Activated CD4-positive, alpha-beta T cell treated with anti-CD3 and anti-CD28 coated beads, Interleukin-2, amount 10 ng/mL, durations not matched to agents 24 days and 14 days (primary cell): ENCODE data around the gene RAX2. TPM values are rescaled to one million over a fixed set of nuclear protein-coding genes. Genes with fewer than 3 reads are reported as not detected.
A peak's percentile ranks its signal among the peaks of the same experiment; 100 is the strongest.
"Not testable (repeated sequence)": the region's sequence is repeated elsewhere in the genome, so short reads cannot be mapped to it uniquely, and the experiment has no call there.

ENCODE experiments used
- DNase-seq: peaks from one replicate; pipeline ENCODE4 v3.0.0; 2022
- H3K27ac Mint-ChIP-seq: one replicate; pipeline ENCODE4 v1.8.0; 2022; ENCODE audit warnings: mild to moderate bottlenecking, mixed read lengths
- H3K27me3 Mint-ChIP-seq: one replicate; pipeline ENCODE4 v1.8.0; 2022; ENCODE audit warnings: mixed read lengths
- H3K36me3 Mint-ChIP-seq: one replicate; pipeline ENCODE4 v1.8.0; 2022; ENCODE audit warnings: low read depth, mild to moderate bottlenecking, mixed read lengths
- H3K4me1 Mint-ChIP-seq: one replicate; pipeline ENCODE4 v1.8.0; 2021; ENCODE audit warnings: mixed read lengths
- H3K4me3 Mint-ChIP-seq: one replicate; pipeline ENCODE4 v1.8.0; 2022; ENCODE audit warnings: mild to moderate bottlenecking, moderate library complexity, mixed read lengths
- H3K9me3 Mint-ChIP-seq: one replicate; pipeline ENCODE4 v1.8.0; 2021; ENCODE audit warnings: mixed read lengths
- intact Hi-C: fragments of 100-400 bp; cut with micrococcal nuclease; formaldehyde crosslinking; loops from one replicate; pipeline ENCODE4 v1.15.1; 2023
- total RNA-seq: library from RNA; stranded (reverse); gene quantifications from 2 replicates; pipeline ENCODE4 v1.2.3, GENCODE V29; 2022

RAX2 gene
- total RNA-seq = not detected in 2 replicates

DNA sequence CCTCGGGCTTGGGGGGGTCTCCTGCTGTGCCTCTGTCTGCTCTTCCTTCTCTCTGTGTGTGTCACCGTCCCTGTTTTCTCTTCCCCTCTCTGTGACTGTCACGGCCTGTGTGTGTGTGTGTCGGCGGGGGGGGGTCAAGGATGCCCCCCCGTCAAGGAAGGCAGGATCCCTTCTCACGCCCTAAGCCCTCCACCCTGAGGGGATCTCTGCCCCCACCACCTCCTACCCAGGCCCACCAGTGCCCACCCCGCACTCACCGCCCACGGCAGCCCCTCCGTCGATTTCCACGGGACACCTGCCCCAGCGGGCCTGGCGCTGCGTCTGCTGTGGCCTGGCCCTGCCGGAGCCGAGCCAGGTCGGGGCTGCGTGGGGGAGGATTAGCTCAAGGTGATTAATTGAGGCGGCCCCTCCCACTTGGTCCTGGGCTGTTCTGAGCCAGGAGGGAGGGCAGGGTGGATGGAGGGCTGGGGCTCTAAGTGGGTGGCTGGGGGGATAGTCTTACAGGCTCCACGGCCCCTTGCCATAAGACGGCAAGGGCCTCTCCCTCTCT lies at the start of gene RAX2:
TSS of gene RAX2 (minus strand) at position 323 of the 550 bp plus-strand sequence. CDS start 486 bp downstream, outside the sequence.
- Mint-ChIP-seq H3K36me3 (peaks cover 11% of the 10 kb centered on the region), H3K9me3 (no peaks in the 10 kb centered on the region), H3K27me3 (no peaks in the 10 kb centered on the region), H3K27ac (no peak within 1 kb of the TSS), H3K4me1 (no peaks in the 10 kb centered on the region), H3K4me3 (no peak within 1 kb of the TSS)
- no peak for DNase-seq
- intact Hi-C loops = no loop called here

DNA sequence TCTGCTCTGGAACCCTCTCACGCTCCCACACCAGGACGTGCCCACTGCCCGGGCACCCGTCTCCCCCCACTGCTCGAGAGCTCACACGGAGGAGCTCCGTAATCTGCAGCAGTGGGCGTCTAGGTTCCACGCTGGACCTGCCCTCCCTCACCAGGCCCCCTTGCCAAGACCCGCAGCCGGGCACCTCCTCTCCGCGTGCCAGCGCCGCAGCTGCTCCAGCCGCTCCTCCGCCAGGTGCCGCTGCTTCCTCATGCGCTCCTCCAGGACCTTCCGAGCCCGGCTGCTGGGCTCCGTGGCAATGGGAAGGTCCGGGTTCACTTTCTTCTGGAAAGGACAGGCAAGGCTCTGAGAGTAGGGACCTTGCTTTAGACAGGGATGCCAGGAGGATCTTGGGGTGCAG lies 49.1 kb upstream of the RAX2 start:
- H3K4me1 Mint-ChIP-seq = peaks cover 17% of the 10 kb centered on the region
- H3K27me3 Mint-ChIP-seq = peaks cover 1% of the 10 kb centered on the region
- intact Hi-C loops = loop anchor here (5.0 kb wide), 1 partner anchor 99 kb away; no protein-coding TSS in a partner anchor
- H3K27ac Mint-ChIP-seq = no peak overlapping the region
- H3K4me3 Mint-ChIP-seq = no peak overlapping the region
- H3K36me3 Mint-ChIP-seq = no peaks in the 10 kb centered on the region
- H3K9me3 Mint-ChIP-seq = no peaks in the 10 kb centered on the region
- DNase-seq = no peak

DNA sequence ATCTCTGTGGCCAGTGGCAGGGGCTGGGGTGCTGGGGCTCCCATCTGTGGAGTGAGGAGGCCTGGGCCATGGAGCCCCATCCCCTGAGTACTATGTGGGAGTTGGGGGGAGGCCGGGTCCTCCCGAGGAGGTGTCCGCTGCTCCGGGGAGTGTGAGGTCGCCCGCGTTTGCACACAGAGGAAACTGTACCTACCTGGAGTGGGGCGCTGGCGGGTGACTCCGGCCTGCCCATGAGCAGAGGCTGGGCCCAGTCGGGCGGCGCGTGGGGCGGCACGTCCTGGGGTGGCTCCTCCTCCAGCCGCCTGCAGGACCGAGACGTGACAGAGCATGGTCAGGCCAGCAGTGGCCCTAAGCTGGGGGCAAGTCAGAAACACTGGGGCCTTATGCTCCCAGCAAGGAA lies 48.0 kb upstream of the RAX2 start:
- Mint-ChIP-seq H3K27ac (peak overlapping the region; percentile 34), H3K4me1 (peaks cover 19% of the 10 kb centered on the region), H3K9me3 (no peaks in the 10 kb centered on the region), H3K4me3 (no peak overlapping the region), H3K36me3 (no peaks in the 10 kb centered on the region), H3K27me3 (peaks cover 1% of the 10 kb centered on the region)
- DNase-seq = no peak
- intact Hi-C loops = loop anchor here (2.0 to 5.0 kb wide), 2 partner anchors 35 to 98 kb away; no protein-coding TSS in a partner anchor

DNA sequence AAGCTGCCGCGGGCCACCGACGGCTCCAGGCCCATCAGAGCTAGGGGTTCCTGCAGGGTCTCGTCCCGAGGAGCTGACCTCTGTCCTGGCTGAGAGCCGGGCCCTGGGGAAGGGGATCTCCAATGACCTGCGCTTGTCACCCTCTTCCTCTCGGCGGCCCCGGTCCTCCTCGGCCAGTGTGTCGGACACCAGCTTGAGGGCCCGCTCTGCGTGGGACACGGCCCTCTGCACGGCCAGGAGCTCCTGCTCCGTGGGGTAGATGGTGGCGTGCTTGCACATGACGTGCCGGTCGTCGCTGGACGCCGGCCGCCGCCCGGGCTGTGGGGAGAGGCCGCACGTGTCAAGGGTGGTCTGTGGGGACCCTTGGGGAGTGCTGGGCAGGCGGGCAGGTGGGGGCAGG lies 46.9 kb upstream of the RAX2 start:
- Mint-ChIP-seq H3K4me3 (no peak overlapping the region), H3K27ac (no peak overlapping the region)

DNA sequence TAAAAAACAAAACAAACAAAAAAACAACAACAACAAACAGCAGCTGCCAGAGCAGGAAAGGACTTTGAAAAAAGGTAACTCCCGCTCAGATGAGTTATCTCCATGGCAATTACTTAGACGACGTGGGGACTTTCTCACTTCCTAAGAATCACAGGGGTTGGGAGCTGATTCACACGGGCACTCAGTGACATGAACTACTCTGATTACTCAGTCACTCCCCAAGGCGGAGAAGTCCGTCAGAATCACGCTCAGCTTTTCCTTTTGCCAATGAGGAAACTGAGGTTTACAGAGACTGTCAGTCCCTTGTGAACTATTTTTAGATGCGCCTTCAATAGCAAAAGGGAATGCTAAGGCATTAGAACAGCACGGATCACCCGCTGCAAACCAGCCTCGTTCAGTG lies 46.4 kb upstream of the RAX2 start:
- Mint-ChIP-seq H3K27ac (peak overlapping the region; percentile 79), H3K4me3 (peak overlapping the region; percentile 26), H3K4me1 (peaks cover 34% of the 10 kb centered on the region), H3K36me3 (no peaks in the 10 kb centered on the region), H3K27me3 (peaks cover 1% of the 10 kb centered on the region), H3K9me3 (no peaks in the 10 kb centered on the region)
- DNase-seq = peak; percentile 78
- intact Hi-C loops = loop anchor here (1.0 to 2.0 kb wide), 2 partner anchors 34 to 56 kb away; partner anchors contain the start of gene MRPL54

More for the DNA sequence above, 46.9 kb upstream of the RAX2 start:
- H3K4me1 Mint-ChIP-seq = peaks cover 29% of the 10 kb centered on the region
- DNase-seq = no peak
- intact Hi-C loops = loop anchor here (1.0 to 2.0 kb wide), 2 partner anchors 34 to 57 kb away; partner anchors contain the start of gene MRPL54
- no peaks in the 10 kb centered on the region for H3K36me3 Mint-ChIP-seq
- H3K9me3 Mint-ChIP-seq = no peaks in the 10 kb centered on the region
- peaks cover 1% of the 10 kb centered on the region for H3K27me3 Mint-ChIP-seq

DNA sequence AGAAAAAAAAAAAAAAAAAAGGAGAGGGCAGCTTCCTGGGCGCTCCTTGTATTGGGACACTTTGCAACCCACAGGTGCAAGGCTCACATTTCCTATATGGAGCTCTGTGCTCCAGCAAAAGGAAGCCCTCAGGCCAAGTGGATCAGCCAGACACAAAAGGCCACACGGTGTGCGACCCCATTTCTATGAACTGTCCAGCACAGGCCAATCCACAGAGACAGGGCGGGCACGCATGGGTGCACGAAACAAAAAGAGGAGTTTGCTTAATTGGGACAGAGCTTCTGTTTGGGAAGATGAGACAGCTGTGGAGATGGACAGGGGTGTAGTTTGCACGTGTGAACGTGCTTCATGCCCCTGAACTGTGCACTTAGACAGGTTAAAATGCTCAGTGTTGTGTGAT lies 45.7 kb upstream of the RAX2 start:
- peak overlapping the region; percentile 26 for H3K4me3 Mint-ChIP-seq
- intact Hi-C loops = loop anchor here (1.0 to 2.0 kb wide), 2 partner anchors 33 to 55 kb away; partner anchors contain the start of gene MRPL54
- DNase-seq = no peak
- H3K36me3 Mint-ChIP-seq = peaks cover 1% of the 10 kb centered on the region
- no peaks in the 10 kb centered on the region for H3K27me3 Mint-ChIP-seq
- peak overlapping the region; percentile 79 for H3K27ac Mint-ChIP-seq
- no peaks in the 10 kb centered on the region for H3K9me3 Mint-ChIP-seq
- H3K4me1 Mint-ChIP-seq = peaks cover 39% of the 10 kb centered on the region

DNA sequence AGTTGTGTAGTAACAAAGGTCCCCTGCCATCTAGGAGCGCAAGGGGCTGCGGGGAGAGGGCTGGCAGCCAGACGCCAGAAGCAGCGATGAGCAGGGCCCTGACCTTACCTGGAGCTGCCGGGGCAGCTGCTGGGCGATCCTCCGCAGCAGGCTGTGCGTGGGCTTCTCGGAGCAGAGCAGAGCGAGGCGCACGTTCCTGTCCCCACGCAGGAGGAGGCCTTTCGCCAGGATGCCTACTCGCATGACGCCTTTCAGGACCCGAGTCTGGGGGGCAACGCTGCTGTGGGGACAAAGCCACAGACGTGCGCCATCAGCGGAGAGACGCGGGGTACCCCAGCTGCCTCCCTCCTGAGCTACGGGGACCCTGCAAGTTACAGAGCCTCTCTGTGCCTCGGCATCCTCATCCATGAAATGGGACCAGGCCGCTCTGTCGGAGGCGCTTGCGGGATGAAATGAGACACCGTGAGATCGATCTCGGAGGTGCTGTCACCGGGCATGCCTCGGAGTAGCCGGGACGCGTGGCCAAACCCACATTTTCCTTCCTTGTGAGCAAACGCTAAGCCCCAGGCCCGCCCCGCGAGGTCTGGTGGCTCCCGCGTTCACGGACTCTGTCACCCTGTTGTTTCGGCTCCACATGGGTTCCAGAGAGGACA lies 44.7 kb upstream of the RAX2 start:
- Mint-ChIP-seq H3K27ac (no peak overlapping the region), H3K27me3 (peaks cover 2% of the 10 kb centered on the region), H3K36me3 (peaks cover 4% of the 10 kb centered on the region), H3K9me3 (peaks cover 3% of the 10 kb centered on the region), H3K4me3 (no peak overlapping the region), H3K4me1 (peaks cover 42% of the 10 kb centered on the region)
- DNase-seq = no peak
- intact Hi-C loops = no loop called here

DNA sequence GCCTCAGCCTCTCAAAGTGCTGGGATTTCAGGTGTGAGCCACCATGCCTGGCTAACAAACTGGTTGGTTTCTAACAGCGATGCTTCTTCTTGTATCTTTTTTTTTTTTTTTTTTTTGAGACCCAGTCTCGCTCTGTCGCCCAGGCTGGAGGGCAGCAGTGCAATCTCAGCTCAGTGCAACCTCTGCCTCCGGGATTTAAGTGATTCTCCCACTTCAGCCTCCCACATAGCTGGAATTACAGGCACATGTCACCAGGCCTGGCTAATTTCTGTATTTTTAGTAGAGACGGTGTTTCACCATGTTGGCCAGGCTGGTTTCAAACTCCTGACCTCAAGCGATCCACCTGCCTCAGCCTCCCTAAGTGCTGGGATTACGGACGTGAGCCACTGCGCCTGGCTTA lies 44.1 kb upstream of the RAX2 start:
- H3K4me3 Mint-ChIP-seq, H3K27me3 Mint-ChIP-seq, H3K36me3 Mint-ChIP-seq, DNase-seq, H3K9me3 Mint-ChIP-seq, H3K27ac Mint-ChIP-seq, intact Hi-C loops: not testable (repeated sequence)
- peaks cover 40% of the 10 kb centered on the region for H3K4me1 Mint-ChIP-seq

DNA sequence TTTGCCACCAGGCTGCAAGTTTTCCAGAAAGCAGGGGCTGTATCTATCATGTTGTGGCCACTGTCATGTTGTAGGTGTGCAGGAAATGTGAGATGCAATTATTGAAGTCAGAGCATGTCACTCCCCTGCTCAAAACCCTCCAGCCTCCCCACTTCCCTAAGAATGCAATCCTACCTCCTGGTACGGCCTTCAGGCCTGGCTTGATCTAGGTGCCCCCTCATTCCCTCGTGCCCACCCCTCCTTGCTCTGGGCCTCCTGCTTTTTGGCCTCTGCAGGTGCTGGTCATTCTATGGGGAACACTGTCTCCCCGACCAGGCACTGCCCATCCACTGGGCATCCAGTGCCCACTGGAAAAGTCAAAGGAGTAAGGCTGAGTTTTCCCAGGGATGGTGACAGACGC lies 42.6 kb upstream of the RAX2 start:
- H3K9me3 Mint-ChIP-seq = peaks cover 3% of the 10 kb centered on the region
- H3K4me1 Mint-ChIP-seq = peaks cover 37% of the 10 kb centered on the region
- peak overlapping the region; percentile 83 for H3K27ac Mint-ChIP-seq
- DNase-seq = no peak
- peak overlapping the region; percentile 34 for H3K4me3 Mint-ChIP-seq
- intact Hi-C loops = no loop called here
- H3K36me3 Mint-ChIP-seq = peaks cover 4% of the 10 kb centered on the region
- H3K27me3 Mint-ChIP-seq = peaks cover 2% of the 10 kb centered on the region

DNA sequence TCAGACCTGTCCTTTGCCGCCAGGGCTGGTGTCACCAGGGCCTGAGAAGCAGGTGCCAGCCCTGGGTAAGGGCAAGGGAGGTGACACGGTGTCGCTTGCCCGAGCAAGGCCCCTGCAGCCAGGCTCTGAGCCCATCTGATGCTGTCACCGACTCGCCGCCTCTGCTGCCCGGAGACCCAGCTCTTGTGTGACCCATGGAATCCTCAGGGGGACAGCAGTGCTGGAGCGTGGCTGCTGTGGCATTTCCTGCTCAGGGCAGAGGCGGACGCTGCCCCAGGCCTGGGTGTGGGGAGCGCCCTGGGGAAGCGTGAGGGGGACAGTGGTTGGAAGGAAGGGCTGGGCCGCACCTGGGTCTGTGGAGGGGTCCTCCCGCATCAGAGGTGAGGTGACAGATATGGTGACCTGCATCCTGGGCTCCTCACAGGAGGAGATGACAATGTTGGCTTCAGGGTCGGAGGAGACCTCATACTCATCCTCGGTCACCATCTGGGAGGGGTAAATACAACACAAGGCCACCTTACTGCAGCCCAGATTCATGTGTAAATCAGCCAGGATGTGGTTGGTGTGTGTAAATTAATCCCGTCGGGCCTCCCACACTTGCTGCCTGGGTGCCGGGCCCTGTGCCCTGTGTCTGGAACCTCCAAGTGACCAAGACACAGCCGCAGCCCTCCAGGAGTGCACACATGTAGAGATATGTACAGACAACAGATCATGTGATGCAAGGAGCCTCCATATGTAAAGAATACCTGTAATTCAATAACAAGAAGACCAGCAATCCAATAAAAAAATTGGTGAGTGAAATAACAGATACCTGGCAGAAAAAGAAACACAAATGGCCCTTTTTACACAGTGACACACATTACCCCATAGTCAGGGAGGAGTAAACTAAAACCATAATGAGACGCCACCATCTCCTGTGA lies 41.7 kb upstream of the RAX2 start:
- H3K4me1 Mint-ChIP-seq = peaks cover 37% of the 10 kb centered on the region

DNA sequence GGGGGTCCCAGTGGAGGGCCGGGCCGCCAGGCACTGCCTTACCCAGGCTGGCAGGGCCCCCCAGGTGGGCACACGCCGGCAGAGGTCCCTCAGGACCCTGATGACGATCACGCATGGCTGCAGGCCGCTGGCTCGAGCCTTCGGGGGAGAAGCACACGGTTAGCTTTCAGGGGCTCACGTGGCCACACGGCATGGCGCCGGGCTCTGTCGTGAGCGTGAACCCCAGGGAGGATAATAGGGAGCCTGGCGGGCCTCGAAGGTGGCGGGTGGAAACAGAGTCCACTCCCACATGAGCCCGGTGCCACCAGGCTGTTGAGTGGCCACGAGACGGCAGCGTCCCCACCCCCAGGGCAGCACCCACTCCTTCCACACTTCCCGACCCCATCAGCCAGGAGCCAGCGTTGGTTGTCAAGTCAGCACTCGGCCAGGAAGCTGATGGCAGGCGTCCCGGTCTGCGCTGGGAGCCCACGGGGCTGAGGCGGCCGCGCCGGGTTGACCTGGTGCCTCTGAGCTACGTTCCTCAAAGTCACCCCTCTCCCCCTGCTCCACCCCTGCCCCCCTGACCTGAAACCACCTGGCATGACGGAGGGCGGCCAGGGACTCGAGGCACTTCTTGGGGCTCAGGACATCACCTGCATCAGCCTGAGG lies 38.8 kb upstream of the RAX2 start:
- H3K27me3 Mint-ChIP-seq = peaks cover 2% of the 10 kb centered on the region
- no peak for DNase-seq
- H3K9me3 Mint-ChIP-seq = peaks cover 7% of the 10 kb centered on the region
- peaks cover 40% of the 10 kb centered on the region for H3K4me1 Mint-ChIP-seq
- intact Hi-C loops = no loop called here
- no peak overlapping the region for H3K27ac Mint-ChIP-seq
- H3K4me3 Mint-ChIP-seq = no peak overlapping the region
- peaks cover 4% of the 10 kb centered on the region for H3K36me3 Mint-ChIP-seq

More for the DNA sequence above, 41.7 kb upstream of the RAX2 start:
- intact Hi-C loops = no loop called here
- no peak for DNase-seq
- peaks cover 4% of the 10 kb centered on the region for H3K36me3 Mint-ChIP-seq
- H3K27ac Mint-ChIP-seq = peak overlapping the region; percentile 83
- peaks cover 3% of the 10 kb centered on the region for H3K9me3 Mint-ChIP-seq
- peaks cover 2% of the 10 kb centered on the region for H3K27me3 Mint-ChIP-seq
- no peak overlapping the region for H3K4me3 Mint-ChIP-seq

DNA sequence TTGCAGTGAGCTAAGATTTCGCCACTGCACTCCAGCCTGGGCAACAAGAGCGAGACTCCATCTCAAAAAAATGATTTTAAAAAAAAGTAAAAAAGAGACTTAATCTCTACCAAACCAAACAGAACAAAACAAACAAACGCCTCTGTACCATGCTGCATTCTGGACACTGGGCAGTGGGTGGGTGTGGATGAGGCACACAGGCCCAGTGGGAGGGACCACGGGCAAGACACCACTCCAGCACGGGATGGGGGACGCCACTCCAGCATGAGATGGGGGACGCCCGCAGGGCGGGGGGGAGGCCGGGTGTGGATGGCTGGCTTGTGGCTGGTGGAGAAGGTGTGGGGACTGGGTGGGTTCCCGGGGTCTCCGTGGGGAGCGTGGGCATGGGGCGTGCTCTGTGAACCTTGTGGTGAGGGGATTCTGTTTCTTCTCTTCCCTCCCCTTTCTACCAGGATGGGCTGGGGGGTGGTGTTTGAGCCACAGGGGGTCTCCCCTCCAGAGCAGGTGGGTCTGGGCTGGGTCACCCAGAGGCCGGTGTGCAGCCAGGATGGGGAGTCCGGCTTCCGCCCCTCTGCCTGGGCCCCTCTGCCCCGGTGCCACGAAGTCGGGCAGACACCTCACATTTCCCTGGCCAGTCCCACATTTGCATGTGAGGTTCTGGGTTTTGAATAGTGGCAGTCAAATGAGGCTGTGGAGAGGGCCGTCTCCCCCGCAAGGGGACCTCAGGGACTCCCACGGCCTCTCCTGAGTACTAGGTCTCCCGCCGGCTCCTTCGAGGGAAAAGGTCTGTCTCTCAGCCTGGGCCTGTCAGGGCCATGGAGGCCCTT lies 38.1 kb upstream of the RAX2 start:
- Mint-ChIP-seq H3K4me3 (no peak overlapping the region), H3K27ac (no peak overlapping the region), H3K4me1 (peaks cover 39% of the 10 kb centered on the region), H3K36me3 (peaks cover 4% of the 10 kb centered on the region), H3K9me3 (peaks cover 7% of the 10 kb centered on the region), H3K27me3 (peaks cover 2% of the 10 kb centered on the region)
- intact Hi-C loops = no loop called here
- no peak for DNase-seq
